ENCODE data around the gene MUC6. TPM values are rescaled to one million over a fixed set of nuclear protein-coding genes. Genes with fewer than 3 reads are reported as not detected.

The MUC6 gene
- polyA plus RNA-seq (2012; ENCODE audit: insufficient read depth, insufficient read length), result not detected

GRCh38 chr11:1036303-1036923, at the start of gene MUC6:
MUC6 (minus strand) TSS chr11:1036718; CDS start chr11:1036655, 63 bp downstream.
- DNase-seq (ENCODE audit: low read depth, low spot score), result no peak
- no peak within 1 kb of the TSS for H3K4me3 ChIP-seq (ENCODE audit: low read length)

- H3K4me3 ChIP-seq (ENCODE audit: low read length), result no peak overlapping the region
- no peak for DNase-seq (ENCODE audit: low read depth, low spot score)
These were observed 49.1 kb upstream of the MUC6 start for GRCh38 chr11:1085440-1086170.

GRCh38 chr11:1084561-1085439, 48.3 kb upstream of the MUC6 start:
- no peak for DNase-seq (ENCODE audit: low read depth, low spot score)
- H3K4me3 ChIP-seq (ENCODE audit: low read length), result no peak overlapping the region

- no peak overlapping the region for H3K4me3 ChIP-seq (ENCODE audit: low read length)
- no peak for DNase-seq (ENCODE audit: low read depth, low spot score)
These were observed 47.4 kb upstream of the MUC6 start for GRCh38 chr11:1083621-1084551.

- no peak for DNase-seq (ENCODE audit: low read depth, low spot score)
- H3K4me3 ChIP-seq (ENCODE audit: low read length), result no peak overlapping the region
These were observed 46.5 kb upstream of the MUC6 start for GRCh38 chr11:1082728-1083620.

GRCh38 chr11:1082346-1082727, 45.8 kb upstream of the MUC6 start:
- DNase-seq (ENCODE audit: low read depth, low spot score), result no peak
- no peak overlapping the region for H3K4me3 ChIP-seq (ENCODE audit: low read length)

- DNase-seq (ENCODE audit: low read depth, low spot score), result no peak
- no peak overlapping the region for H3K4me3 ChIP-seq (ENCODE audit: low read length)
These were observed 45.2 kb upstream of the MUC6 start for GRCh38 chr11:1081601-1082311.

- no peak overlapping the region for H3K4me3 ChIP-seq (ENCODE audit: low read length)
- DNase-seq (ENCODE audit: low read depth, low spot score), result no peak
These were observed 41.7 kb upstream of the MUC6 start for GRCh38 chr11:1078191-1078601.

GRCh38 chr11:1077417-1078119, 41.0 kb upstream of the MUC6 start:
- no peak overlapping the region for H3K4me3 ChIP-seq (ENCODE audit: low read length)
- DNase-seq (ENCODE audit: low read depth, low spot score), result no peak

- no peak for DNase-seq (ENCODE audit: low read depth, low spot score)
- H3K4me3 ChIP-seq (ENCODE audit: low read length), result no peak overlapping the region
These were observed 40.5 kb upstream of the MUC6 start for GRCh38 chr11:1077033-1077416.

- H3K4me3 ChIP-seq (ENCODE audit: low read length), result no peak overlapping the region
- no peak for DNase-seq (ENCODE audit: low read depth, low spot score)
These were observed 39.6 kb upstream of the MUC6 start for GRCh38 chr11:1076061-1076665.

GRCh38 chr11:1075341-1075911, 38.9 kb upstream of the MUC6 start:
- no peak overlapping the region for H3K4me3 ChIP-seq (ENCODE audit: low read length)
- no peak for DNase-seq (ENCODE audit: low read depth, low spot score)

- no peak within 1 kb of the TSS for H3K4me3 ChIP-seq (ENCODE audit: low read length)
- no peak for DNase-seq (ENCODE audit: low read depth, low spot score)
These were observed 38.0 kb upstream of the MUC6 start, which contains the start of gene MUC2 for GRCh38 chr11:1074244-1075221. MUC2 (plus strand) TSS chr11:1074874.

- H3K4me3 ChIP-seq (ENCODE audit: low read length), result no peak overlapping the region
- DNase-seq (ENCODE audit: low read depth, low spot score), result no peak
These were observed 37.3 kb upstream of the MUC6 start for GRCh38 chr11:1073851-1074243.

- DNase-seq (ENCODE audit: low read depth, low spot score), result no peak
- no peak overlapping the region for H3K4me3 ChIP-seq (ENCODE audit: low read length)
These were observed 36.8 kb upstream of the MUC6 start for GRCh38 chr11:1073261-1073724.
